ENCODE measurements around the gene EPB41.
"Not testable (repeated sequence)": the region's sequence is repeated elsewhere in the genome, so short reads cannot be mapped to it uniquely, and the experiment has no call there.

The EPB41 gene

DNA sequence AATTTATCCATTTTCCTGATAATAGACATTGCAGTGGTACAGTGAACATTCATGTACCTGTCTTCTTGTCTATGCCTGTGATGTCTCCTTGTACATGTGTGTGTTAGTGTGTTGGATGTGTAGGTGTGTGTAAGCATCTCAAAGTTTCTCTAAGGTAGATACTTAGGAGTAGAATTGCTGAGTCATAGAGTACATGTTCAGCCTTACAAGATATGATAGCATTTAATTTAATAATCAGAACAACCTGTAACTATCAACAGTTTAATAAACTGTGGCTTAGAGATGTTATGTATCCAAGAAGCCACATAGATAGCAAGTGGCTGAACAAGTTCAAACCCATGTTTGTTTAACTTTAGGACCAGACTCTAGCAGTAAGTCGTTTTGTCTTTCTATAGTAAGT, 35.6 kb downstream of the EPB41 start:
- in situ Hi-C loops (cut with HindIII; ENCODE audit: low pct_unique_long_range_greater_than_20kb, low sequenced_read_pairs) = no loop called here
- DNase-seq (ENCODE audit: low read depth in 1 of 2, low spot score in 1 of 2) = no peak
- no peak for TF ChIP-seq JUND (IDR thresholded peaks at IDR 0.05; ENCODE audit: low read depth)

DNA sequence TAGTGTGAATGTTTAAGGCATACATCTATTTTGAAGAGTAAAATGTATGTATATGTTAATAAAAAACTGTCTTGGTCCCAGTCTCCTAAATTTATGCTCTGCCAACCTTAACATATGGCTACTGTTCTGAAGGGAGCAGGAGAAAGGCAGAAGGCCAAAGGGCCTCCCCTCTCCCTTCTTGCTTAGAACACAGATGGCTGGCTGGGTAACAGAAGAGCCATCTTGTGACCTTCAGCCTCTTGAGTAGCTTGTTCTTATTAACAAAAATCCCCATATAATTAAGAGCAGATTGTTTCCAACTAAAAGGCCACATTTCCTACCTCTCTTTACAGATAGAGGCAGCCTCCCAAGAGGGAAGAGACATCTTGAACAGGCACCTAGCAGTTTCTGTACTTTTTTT, 36.1 kb downstream of the EPB41 start:
- in situ Hi-C loops (cut with HindIII; ENCODE audit: low pct_unique_long_range_greater_than_20kb, low sequenced_read_pairs) = no loop called here
- no peak for DNase-seq (ENCODE audit: low read depth in 1 of 2, low spot score in 1 of 2)
- no peak for TF ChIP-seq JUND (IDR thresholded peaks at IDR 0.05; ENCODE audit: low read depth)

- TF ChIP-seq JUND (IDR thresholded peaks at IDR 0.05; ENCODE audit: low read depth) = no peak
- DNase-seq (ENCODE audit: low read depth in 1 of 2, low spot score in 1 of 2) = no peak
- in situ Hi-C loops (cut with HindIII; ENCODE audit: low pct_unique_long_range_greater_than_20kb, low sequenced_read_pairs) = no loop called here
Measured at GRCh38 chr1:28954126-28954726, 39.9 kb downstream of the EPB41 start.

GRCh38 chr1:28956038-28956464, 41.7 kb downstream of the EPB41 start:
- in situ Hi-C loops (cut with HindIII; ENCODE audit: low pct_unique_long_range_greater_than_20kb, low sequenced_read_pairs) = no loop called here
- peak in 1 of 2 experiments; percentile 7 for DNase-seq (ENCODE audit: low read depth in 1 of 2, low spot score in 1 of 2)
- TF ChIP-seq JUND (IDR thresholded peaks at IDR 0.05; ENCODE audit: low read depth) = no peak

- DNase-seq (ENCODE audit: low read depth in 1 of 2, low spot score in 1 of 2); in situ Hi-C loops (cut with HindIII; ENCODE audit: low pct_unique_long_range_greater_than_20kb, low sequenced_read_pairs): not testable (repeated sequence)
Measured at GRCh38 chr1:28962114-28962831, 47.9 kb downstream of the EPB41 start.

- TF ChIP-seq JUND (IDR thresholded peaks at IDR 0.05; ENCODE audit: low read depth) = no peak
- no peak for DNase-seq (ENCODE audit: low read depth in 1 of 2, low spot score in 1 of 2)
- in situ Hi-C loops (cut with HindIII; ENCODE audit: low pct_unique_long_range_greater_than_20kb, low sequenced_read_pairs) = no loop called here
Measured at GRCh38 chr1:28965271-28965870, 51.0 kb downstream of the EPB41 start.

- no peak for DNase-seq (ENCODE audit: low read depth in 1 of 2, low spot score in 1 of 2)
- in situ Hi-C loops (cut with HindIII; ENCODE audit: low pct_unique_long_range_greater_than_20kb, low sequenced_read_pairs) = no loop called here
- TF ChIP-seq JUND (IDR thresholded peaks at IDR 0.05; ENCODE audit: low read depth) = no peak
Measured at GRCh38 chr1:28966617-28967016, 52.2 kb downstream of the EPB41 start.

- in situ Hi-C loops (cut with HindIII; ENCODE audit: low pct_unique_long_range_greater_than_20kb, low sequenced_read_pairs) = no loop called here
- no peak for TF ChIP-seq JUND (IDR thresholded peaks at IDR 0.05; ENCODE audit: low read depth)
- DNase-seq (ENCODE audit: low read depth in 1 of 2, low spot score in 1 of 2) = no peak
Measured at GRCh38 chr1:28971980-28972771, 57.8 kb downstream of the EPB41 start.

DNA sequence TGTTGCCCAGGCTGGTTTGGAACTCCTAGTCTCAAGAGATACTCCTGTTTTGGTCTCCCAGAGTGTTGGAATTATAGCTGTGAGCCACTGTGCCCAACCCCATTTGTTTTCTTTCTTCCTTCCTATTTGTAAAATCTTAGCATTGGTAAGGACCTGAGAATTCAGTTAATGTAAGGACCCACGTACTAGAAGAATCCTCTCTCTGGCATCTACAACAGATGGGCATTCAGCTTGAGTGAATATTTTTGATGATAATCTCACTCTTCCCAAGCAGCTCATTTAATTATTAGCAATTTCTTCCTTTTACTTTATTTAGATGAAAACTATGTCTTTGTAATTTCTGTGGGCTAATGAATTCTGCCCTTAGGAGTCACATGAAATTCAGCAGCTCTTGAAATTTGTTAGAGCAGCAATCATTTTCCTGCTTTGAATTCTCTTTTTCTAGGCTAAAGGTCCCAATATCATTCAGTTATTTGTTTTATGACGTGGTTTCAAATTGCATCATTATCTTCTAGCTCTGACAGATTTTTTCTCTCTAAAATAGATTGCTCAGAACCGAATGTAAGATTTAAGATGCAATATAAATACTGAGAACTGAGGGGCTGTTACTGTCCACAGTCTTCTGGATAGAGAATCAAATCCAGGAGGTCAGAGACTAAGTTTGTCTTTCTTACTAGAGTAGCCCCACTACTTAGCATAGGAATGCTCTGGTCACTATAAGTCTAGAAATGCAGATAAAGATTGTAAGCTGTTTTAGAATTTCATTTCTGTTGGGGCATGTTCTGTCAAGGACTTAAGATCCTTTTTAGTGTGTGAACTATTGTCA, 59.4 kb downstream of the EPB41 start:
- no peak for DNase-seq (ENCODE audit: low read depth in 1 of 2, low spot score in 1 of 2)

DNA sequence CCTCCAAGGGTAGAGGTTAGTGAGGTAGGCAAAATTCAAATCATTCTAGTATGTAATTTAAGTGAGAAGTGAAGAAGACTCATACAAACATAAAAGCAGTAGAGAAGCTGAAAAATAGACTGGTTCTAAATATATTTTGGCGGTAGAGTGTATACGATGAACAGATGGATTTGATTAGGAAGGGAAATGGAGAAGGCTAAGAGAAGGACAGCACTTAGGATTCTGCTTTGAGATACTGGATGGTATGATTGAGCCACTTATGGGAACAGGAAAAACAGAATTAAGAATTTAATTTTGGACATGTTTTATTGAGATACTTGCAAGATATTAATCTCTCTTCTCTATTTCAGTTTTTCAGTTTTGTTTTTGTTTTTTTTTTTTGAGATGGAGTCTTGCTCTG, 60.1 kb downstream of the EPB41 start:
- no peak for DNase-seq (ENCODE audit: low read depth in 1 of 2, low spot score in 1 of 2)
- TF ChIP-seq JUND (IDR thresholded peaks at IDR 0.05; ENCODE audit: low read depth) = no peak
- in situ Hi-C loops (cut with HindIII; ENCODE audit: low pct_unique_long_range_greater_than_20kb, low sequenced_read_pairs) = no loop called here

More for the DNA sequence above, 59.4 kb downstream of the EPB41 start:
- in situ Hi-C loops (cut with HindIII; ENCODE audit: low pct_unique_long_range_greater_than_20kb, low sequenced_read_pairs) = no loop called here
- TF ChIP-seq JUND (IDR thresholded peaks at IDR 0.05; ENCODE audit: low read depth) = no peak

DNA sequence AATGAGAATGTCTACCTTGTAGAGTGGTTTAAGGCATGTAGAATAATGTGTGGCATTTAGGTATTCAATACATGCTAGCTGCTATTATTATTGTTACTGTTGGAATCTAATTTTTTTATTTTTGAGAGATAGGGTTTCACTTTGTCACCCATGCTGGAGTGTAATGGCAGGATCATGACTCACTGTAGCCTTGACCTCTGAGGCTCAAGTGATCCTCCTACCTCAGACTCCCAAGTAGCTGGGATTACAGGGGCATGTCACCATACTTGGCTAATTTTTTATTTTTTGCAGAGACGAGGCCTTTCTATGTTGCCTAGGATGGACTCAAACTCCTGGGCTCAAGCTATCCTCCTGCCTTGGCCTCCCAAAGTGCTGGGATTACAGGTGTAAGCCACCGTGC, 61.9 kb downstream of the EPB41 start:
- no peak for DNase-seq (ENCODE audit: low read depth in 1 of 2, low spot score in 1 of 2)
- no peak for TF ChIP-seq JUND (IDR thresholded peaks at IDR 0.05; ENCODE audit: low read depth)
- in situ Hi-C loops (cut with HindIII; ENCODE audit: low pct_unique_long_range_greater_than_20kb, low sequenced_read_pairs) = no loop called here

DNA sequence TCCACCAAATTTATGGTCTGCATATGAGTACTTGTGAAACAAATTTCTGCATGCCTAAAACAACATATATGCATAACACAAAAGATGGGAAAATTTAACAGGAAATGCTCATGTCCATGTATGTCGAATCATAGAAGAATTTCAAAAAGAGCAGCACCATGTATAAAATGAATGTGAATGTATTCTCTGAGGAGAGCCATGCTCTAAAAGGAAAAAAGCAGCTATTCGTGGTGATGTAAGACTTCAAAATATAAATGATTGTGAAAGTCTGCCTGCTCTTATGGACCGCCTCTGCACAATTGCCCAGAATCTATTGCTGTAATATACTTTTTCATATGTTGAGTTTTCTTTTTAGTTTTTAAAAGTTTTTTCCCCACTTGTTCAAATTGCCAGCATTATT, 66.8 kb downstream of the EPB41 start:
- in situ Hi-C loops (cut with HindIII; ENCODE audit: low pct_unique_long_range_greater_than_20kb, low sequenced_read_pairs) = no loop called here
- no peak for TF ChIP-seq JUND (IDR thresholded peaks at IDR 0.05; ENCODE audit: low read depth)
- DNase-seq (ENCODE audit: low read depth in 1 of 2, low spot score in 1 of 2) = no peak
